HG02943 (cell line): ENCODE results near the gene SCART1.

Source experiments
- ATAC-seq: cut with Tn5 transposase; IDR thresholded peaks from one replicate; pipeline ENCODE4 v1.9.1; 2021; ENCODE audit warnings: mild to moderate bottlenecking, low read depth, moderate library complexity; ENCODE audit not compliant: unreplicated experiment

SCART1 gene

GRCh38 chr10:133454204-133454893, 604 bp downstream of the SCART1 start:
- no peak for ATAC-seq

DNA sequence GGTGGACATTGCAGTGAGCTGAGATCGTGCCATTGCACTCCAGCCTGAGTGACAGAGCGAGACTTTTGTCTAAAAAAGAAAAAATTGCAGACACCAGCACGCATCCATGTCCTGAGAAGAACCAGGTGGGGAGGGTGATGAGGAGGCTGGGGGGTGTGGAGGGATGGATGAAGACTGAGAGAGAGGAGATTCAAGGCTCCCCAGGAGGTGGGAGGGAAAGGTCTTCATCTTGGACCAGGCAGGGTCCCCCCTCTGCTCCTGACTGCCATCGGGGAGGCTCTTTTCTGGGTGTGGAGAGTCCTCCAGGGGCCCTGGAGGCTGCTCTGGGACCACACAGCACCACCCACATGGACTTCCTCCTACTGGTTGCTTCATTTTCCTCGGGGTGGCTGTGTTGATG, 1.5 kb downstream of the SCART1 start:
- no peak for ATAC-seq

DNA sequence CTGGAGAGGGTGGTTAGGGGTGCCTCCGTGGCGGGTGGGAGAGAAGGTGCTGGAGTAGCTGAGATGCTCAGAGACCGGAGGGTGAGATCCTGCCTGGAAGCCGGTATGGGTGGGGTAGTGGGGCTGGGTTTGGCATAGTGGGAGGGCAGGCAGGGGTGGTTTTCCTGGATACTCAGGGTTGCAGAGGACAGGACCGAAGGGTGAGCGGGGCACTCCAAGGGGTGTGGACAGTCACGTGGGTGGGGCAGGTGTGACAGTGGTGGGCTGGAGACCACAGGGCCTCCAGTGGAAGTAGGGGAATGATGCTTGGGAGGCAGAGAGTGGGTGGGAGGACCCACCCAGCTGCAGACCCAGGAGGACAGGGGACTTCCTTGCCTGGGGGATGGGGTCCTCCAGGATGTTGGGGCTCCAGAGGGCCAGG, 1.9 kb downstream of the SCART1 start:
- no peak for ATAC-seq

- no peak for ATAC-seq
These were observed 2.6 kb downstream of the SCART1 start for GRCh38 chr10:133456041-133456951.

DNA sequence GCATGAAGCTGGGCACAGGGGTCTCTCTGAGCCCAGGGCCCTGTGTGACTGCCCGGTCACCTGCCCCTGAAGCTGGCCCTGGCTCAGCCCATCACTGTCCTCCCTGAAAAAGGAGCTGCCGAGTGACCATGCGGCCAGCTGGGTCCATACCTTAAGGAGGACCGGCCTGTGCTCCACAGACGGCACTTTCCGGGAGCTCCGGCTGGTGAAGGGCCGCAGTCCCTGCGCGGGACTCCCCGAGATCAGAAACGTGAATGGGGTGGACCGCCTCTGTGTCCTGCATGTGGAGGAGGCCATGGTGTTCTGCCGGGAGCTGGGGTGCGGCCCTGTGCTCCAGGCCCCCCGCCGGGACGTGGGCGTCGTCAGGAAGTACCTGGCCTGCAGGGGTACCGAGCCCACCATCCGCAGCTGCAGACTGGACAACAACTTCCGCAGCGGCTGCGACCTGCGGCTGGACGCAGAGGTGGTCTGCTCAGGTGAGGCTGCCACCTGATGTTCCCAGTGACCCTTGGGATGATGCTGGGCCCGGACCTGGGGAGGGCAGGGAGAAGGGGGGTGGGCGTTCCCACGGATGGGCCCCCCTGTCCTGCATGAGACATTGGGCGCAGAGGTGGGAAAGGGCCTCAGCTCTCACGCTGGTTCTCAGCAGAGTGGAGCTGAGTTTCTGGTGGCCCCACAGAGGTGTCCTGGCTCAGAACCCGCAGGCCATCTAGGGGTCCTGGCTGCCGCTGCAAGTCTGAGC, 3.5 kb downstream of the SCART1 start:
- no peak for ATAC-seq

- no peak for ATAC-seq
These were observed 4.4 kb downstream of the SCART1 start for GRCh38 chr10:133458021-133458709.

DNA sequence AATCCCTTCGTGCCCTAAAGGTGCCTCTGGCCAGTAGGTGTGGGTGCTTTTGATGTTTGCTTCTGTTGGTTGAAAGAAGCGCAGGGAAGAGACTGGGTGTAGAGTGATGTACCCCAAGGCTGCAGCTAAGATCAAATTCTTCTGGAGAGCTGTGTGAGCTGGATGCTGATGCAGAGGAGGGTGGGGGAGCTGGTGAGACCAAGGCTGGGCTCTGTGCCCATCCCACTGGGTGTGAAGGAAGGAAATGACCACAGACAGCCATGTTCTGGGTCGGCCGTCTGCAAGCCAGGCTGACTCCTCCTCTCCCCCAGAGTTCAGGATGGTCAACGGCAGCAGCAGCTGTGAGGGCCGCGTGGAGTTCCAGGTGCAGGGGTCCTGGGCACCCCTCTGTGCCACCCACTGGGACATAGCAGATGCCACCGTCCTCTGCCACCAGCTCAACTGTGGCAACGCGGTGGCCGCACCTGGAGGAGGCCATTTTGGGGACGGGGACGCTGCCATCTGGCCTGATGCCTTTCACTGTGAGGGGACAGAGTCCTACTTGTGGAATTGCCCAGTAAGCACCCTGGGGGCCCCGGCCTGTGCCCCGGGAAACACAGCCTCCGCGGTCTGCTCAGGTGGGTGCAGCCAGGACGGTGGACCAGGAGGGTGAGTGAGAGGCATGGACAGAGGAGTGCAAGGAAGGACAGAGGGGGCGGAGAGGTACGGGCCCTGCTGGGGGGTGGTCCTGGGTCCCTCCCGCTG, 5.1 kb downstream of the SCART1 start:
- no peak for ATAC-seq

GRCh38 chr10:133459454-133460207, 5.9 kb downstream of the SCART1 start:
- no peak for ATAC-seq

DNA sequence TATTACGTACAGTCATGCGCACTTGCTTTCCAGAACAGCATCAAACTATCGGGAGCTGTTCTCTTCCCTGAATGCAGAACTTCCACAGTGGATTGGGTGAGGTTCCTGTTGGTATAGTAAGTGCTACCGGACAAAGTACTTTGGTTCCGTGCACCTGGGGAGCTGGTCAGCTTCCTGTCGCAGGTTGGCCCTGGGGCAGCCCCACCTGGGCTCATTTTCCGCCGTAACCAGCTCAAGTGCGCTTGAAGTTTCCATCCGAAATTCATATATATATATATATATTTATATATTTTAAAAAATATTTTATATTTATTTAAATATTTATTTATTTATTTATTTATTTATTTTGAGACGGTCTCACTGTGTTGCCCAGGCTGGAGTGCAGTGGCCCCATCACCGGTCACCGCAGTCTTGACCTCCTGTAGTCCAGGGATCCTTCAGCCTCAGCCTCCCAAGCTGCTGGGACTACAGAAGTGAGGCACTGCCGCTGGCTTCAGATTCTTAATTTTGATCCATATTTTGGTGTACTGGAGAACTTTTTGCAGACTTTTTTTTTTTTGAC, 6.5 kb downstream of the SCART1 start:
- ATAC-seq: no peak

DNA sequence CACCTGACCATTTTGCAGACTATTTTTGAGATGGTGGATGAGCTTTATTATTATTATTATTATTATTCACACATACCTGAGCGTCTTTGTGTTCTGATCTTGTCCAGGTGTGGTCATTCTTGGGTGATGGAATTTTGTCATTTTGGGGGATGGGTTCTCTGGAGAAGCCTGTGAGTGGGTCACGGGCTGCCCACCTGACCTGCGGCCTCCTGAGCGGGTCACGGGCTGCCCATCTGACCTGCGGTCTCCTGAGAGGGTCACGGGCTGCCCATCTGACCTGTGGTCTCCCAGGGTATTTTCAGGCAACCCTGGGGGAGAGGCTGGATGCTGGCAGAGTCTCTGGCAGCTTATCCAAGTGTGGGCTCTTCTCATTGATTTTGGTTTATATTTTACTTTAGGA, 7.3 kb downstream of the SCART1 start:
- no peak for ATAC-seq

DNA sequence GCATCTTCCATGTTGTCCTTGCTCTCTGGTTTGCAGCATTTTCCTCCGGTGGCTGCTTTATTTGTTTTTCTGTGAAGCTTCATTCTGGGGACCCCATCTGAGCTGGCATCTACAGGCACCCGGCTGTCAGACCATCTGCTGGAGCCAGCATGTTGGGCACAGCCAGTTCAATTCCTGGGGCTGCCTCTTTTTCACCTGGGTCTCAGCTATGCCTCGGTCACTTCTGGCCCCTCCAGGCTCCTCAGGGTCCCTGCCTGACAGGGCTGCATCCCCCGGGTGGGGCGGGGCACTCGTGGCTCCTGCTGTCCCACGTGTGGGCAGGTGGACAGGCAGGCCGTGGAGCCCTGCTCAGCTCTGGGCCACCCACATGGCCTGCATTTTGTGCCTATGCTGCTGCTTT, 8.1 kb downstream of the SCART1 start:
- ATAC-seq: no peak

DNA sequence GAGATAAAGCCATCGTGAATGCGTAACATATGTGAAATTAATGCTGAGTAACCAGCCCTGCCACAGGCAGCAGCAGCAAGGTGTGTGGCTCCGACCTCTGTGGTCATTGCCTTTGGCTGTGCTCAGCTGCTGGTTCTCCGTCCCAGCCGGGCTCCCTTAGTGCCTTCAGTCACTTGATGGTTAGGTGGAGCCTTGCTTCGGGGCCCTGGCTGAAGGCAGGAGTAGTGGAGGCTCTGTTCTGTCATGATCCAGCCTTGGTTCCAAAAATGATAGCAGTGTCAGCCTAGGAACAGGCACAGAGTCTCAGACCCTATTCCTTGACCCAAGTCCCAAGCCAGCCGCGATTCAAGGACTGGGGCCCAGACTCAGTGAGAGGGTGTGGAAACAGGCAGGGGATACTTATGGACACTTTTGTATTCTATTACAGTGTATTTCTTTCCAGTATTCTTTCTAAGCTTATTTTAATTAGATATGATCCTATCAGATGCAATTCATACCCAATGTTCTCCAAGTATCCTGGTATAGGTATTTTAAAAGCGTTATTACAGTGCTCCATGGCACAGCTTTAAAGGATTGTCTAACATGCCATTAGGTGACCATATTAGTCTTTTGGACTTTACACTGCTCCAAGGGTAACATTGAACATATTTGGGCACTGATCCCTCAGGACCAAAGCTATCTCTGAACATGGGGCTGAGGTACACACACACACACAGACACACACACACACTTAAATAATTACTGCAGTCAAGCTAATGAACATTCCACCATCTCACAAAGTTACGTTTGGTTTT, 9.0 kb downstream of the SCART1 start:
- no peak for ATAC-seq

GRCh38 chr10:133464582-133465031, 10.9 kb downstream of the SCART1 start:
- no peak for ATAC-seq

GRCh38 chr10:133465191-133465949, 11.6 kb downstream of the SCART1 start:
- ATAC-seq: no peak

DNA sequence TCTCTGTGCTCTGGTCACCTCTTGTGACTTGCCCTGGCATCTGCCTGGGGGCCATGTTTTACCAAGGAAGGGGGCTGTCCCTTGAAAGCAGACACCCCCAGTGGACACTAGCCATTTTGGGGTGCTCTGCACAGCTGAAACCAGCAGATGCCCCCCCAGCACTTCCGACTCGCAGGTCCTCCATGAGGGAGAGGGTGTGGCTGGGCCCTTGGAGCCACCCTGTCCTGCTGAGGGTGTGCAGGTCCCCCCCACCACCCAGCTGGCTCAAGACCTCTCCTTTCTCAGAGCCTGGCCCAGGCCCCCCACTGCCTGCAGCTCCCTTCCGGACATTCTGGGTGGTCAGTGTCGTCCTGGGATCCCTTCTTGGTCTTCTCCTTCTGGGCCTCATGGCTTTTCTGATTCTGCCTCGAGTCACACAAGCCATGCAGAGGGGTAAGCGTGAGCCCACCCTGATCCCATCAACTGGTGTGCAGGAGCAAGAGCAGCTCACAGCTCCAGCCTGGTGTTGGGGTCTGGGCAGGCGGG, 12.3 kb downstream of the SCART1 start:
- no peak for ATAC-seq

DNA sequence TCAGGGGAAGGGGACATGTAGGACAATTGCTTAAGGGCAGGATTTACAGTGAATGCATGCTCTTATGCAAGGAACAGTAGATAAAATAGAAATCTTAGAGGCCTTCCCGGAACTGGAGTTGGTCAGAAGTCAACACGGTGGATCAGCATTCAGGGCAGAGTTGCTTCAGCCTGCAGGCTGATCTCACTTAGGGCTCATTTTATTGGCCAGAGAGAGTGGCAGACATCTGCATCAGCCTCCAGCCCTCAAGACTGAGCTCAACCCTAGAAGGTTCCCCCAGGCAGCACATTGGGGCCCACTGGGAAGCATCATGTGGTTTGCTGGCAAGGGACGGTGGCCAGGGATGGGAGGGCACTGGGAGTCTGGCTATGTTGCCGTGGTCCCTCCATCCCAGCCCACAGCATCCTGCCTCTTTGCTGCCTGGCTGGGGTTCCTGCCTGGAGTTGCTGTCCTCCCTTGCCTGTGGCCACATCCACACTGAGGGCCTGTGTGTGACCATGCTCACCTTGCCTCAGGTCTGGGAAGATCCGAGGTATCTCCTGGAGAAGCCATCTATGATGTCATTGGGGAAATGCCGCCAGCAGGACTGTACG, 13.0 kb downstream of the SCART1 start:
- no peak for ATAC-seq
